HCT116 (cell line): Measurements from ENCODE around the gene DHFR2.

Experiments
- CTCF ChIP-seq, 3 experiments: fragments of 200-600 bp in 1 of 3; sonication (generic) in 1 of 3; IDR thresholded peaks in 2 of 3; conservative IDR thresholded peaks in 1 of 3; 2 replicates each; pipeline ENCODE4 v1.5.1; 2012 to 2017; ENCODE audit warnings: low read depth in 2 of 3, low read length in 2 of 3, antibody characterized with exemption in 1 of 3, borderline replicate concordance in 1 of 3, control low read depth in 1 of 3, mild to moderate bottlenecking in 1 of 3, mixed read lengths in 1 of 3, mixed run types in 1 of 3, moderate library complexity in 1 of 3; ENCODE audit not compliant: insufficient read depth in 1 of 3
- JUND ChIP-seq: IDR thresholded peaks from 2 replicates; pipeline ENCODE4 v1.6.1; 2012
- POLR2AphosphoS5 ChIP-seq: IDR thresholded peaks from 2 replicates; pipeline ENCODE4 v1.6.1; 2011; ENCODE audit warnings: mild to moderate bottlenecking, low read depth, low read length, moderate library complexity
- RAD21 ChIP-seq: IDR thresholded peaks from 2 replicates; pipeline ENCODE4 v1.6.1; 2012; ENCODE audit warnings: low read depth, mild to moderate bottlenecking

- TF ChIP-seq POLR2AphosphoS5 = no peak
- TF ChIP-seq JUND = no peak
- no peak for TF ChIP-seq CTCF (IDR thresholded peaks at IDR 0.05 in 2 of 3, conservative IDR thresholded peaks at IDR 0.05 in 1 of 3; ENCODE audit: borderline replicate concordance in 1 of 3, insufficient read depth in 1 of 3, low read depth in 2 of 3, low read length in 2 of 3)
- TF ChIP-seq RAD21 = no peak
Measured at GRCh38 chr3:94019659-94020058, 43.1 kb downstream of the DHFR2 start.
